ENCODE measurements around the gene MYCBP. TPM values are rescaled to one million over a fixed set of nuclear protein-coding genes. Genes with fewer than 3 reads are reported as not detected.
"Not testable (repeated sequence)": the region's sequence is repeated elsewhere in the genome, so short reads cannot be mapped to it uniquely, and the experiment has no call there.

The MYCBP gene, protein sequence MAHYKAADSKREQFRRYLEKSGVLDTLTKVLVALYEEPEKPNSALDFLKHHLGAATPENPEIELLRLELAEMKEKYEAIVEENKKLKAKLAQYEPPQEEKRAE
- total RNA-seq, result 6.1 and 11.2 TPM in 2 replicates

DNA sequence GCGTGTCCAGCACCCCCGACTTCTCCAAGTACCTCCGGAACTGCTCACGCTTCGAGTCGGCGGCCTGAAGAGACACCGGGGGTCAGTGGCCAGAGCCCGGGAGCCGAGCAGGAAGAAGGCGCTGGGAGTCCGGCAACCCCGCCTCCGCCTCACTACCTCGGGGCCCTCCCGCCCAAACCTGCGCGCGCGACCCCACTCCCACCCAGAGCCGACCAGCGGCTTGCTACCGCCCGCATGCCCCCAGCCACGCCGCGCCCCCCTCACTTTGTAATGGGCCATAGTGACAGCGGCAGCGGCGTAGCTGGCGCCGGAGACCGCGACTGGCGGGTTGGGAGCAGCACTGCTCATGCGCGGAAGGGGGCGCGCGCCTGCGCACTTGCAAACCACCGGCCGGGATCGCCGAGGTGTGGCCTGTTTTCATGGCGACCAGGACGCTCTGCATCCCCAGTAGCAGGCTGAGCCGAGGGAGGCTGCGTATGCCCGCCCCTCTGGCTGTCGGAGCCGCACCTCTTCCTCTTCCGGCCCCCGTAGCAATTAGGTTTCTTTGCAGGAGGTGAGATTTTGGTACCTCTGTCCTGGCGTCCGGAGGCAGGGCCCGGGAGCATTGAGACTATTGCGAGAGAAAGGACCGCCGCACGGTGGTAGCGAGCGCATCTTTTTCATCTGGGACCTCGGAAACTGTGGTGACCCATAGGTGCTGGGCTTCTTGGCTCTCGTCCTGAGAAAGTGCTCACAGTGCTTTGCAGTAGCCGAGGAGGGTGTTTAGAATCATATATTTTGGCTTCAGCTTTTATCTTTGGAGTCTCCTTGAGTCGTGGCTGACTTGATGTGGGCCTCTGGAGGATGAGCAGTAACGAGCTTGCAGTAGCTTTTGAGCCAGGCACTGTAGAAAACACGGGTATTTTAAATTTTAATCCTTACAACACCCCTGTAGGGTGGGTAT, at the start of gene MYCBP:
Gene MYCBP, minus strand, starts transcription at position 322 of the 943 bp plus-strand sequence. Its CDS starts 43 bp downstream, at position 279.
- DNase-seq (ENCODE audit: low read depth), result peak; percentile 95
- peak within 1 kb of the TSS; percentile 93 for H3K4me3 ChIP-seq (ENCODE audit: low read depth, low read length)
- TF ChIP-seq, protein P1, sequence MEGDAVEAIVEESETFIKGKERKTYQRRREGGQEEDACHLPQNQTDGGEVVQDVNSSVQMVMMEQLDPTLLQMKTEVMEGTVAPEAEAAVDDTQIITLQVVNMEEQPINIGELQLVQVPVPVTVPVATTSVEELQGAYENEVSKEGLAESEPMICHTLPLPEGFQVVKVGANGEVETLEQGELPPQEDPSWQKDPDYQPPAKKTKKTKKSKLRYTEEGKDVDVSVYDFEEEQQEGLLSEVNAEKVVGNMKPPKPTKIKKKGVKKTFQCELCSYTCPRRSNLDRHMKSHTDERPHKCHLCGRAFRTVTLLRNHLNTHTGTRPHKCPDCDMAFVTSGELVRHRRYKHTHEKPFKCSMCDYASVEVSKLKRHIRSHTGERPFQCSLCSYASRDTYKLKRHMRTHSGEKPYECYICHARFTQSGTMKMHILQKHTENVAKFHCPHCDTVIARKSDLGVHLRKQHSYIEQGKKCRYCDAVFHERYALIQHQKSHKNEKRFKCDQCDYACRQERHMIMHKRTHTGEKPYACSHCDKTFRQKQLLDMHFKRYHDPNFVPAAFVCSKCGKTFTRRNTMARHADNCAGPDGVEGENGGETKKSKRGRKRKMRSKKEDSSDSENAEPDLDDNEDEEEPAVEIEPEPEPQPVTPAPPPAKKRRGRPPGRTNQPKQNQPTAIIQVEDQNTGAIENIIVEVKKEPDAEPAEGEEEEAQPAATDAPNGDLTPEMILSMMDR (IDR thresholded peaks at IDR 0.05; ENCODE audit: insufficient read depth, low read depth, low read length), result peak; percentile 2

DNA sequence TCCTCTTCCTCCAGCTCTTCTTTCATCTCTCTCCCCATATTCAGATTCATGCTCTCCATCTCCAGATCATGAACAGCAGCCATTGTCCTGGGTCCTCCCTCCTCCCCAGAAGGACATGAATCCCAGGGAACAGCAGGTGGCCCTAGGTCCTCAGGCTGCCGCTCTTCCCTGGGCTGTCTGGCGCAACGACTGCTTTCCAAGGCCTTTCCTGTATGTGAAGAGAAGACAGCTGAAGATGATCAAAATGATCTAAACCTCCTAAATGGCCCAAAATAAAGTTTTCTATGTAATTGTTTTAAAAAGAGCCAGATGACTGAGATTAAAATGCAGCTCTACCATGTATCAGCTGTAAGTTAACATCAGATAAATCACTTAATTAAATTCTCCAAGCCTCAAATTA, 46.0 kb upstream of the MYCBP start:
- no peak for DNase-seq (ENCODE audit: low read depth)
- TF ChIP-seq, protein P1 (IDR thresholded peaks at IDR 0.05; ENCODE audit: insufficient read depth, low read depth, low read length), result no peak
- H3K4me3 ChIP-seq (ENCODE audit: low read depth, low read length), result no peak overlapping the region

DNA sequence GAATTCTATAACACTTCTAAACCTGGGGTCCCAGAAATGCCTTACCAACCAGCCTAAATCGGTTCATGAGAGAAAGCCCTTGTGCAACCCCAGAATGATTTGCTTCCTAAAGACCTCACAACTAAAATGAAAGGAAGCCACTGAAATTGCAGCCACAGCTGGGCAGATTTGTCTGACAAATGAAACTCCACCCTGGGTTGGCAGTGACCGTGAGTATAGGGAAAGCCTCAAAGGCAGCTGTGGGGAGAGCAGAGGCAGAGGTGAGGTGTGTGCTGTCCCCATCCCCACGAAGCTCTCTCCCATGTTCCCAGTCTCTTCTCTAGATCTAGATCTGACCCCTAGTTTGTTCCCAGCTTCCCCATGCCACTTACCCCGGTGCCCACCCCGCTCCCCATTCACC, 45.4 kb upstream of the MYCBP start:
- DNase-seq (ENCODE audit: low read depth), result no peak
- no peak overlapping the region for H3K4me3 ChIP-seq (ENCODE audit: low read depth, low read length)
- TF ChIP-seq, protein P1 (IDR thresholded peaks at IDR 0.05; ENCODE audit: insufficient read depth, low read depth, low read length), result no peak

DNA sequence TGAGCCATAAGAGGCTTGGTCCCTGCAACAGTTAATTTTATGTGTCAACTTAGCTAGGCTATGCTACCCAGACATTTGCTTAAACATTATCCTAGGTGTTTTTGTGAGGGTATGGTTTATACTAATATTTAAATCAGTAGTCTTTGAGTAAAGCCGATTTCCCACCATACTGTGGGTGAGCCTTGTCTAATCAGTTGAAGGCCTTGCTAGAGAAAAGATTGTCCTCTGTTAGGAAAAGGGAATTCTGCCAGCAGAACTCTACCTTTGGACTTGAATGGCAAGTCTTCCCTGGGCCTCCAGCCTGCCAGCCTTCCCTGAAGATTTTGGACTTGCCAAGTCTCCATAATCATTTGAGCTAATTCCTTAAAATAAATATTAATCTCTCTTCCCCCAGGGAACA, 44.6 kb upstream of the MYCBP start:
- TF ChIP-seq, protein P1 (IDR thresholded peaks at IDR 0.05; ENCODE audit: insufficient read depth, low read depth, low read length), result no peak
- no peak for DNase-seq (ENCODE audit: low read depth)
- no peak overlapping the region for H3K4me3 ChIP-seq (ENCODE audit: low read depth, low read length)

DNA sequence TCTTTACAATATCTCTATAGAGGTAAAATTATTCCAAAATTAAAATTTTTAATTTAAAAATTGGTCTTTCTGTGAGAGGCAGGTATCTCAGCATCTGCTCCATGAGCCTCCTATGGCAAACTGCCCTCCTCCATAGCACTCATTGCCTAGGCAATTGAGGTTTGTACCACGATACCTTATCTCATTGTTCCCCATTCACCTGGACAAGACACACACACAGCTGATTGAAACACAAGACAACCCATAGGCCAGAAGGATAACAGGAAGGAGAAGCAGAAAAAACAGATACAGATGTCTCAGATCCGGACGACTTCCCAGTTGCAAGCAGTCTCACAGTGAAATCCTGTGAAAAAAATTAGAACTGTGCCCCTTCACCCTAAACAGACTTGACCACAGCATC, 44.2 kb upstream of the MYCBP start:
- TF ChIP-seq, protein P1 (IDR thresholded peaks at IDR 0.05; ENCODE audit: insufficient read depth, low read depth, low read length), result no peak
- no peak for DNase-seq (ENCODE audit: low read depth)
- H3K4me3 ChIP-seq (ENCODE audit: low read depth, low read length), result no peak overlapping the region

DNA sequence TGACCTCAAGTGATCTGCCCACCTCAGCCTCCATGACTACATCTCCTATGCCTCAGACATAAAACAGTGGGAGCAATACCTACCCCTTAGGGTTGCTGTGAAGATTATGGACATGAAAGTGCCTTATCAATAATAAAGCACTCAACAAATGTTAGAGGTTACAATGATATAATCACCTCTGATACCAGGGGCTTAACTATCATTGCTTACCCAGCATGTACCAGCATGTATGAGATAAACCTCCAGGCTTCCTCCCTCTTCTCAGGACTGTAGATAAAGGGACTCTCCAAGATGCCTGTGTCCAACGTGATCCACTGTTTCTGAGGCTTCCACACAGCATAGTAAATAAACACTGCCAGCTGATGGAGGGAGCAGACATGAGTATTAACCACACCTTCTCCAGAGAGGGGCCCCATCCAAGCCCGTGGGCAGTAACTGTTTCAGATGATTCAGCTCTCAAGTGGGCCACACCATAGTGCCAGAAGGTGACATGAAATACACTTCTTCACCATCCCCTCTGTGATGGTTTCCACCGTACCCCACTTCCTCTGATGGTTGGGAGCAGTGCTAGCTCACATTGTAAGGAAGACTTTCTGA, 42.3 kb upstream of the MYCBP start:
- TF ChIP-seq, protein P1 (IDR thresholded peaks at IDR 0.05; ENCODE audit: insufficient read depth, low read depth, low read length), result no peak
- no peak for DNase-seq (ENCODE audit: low read depth)
- no peak overlapping the region for H3K4me3 ChIP-seq (ENCODE audit: low read depth, low read length)

DNA sequence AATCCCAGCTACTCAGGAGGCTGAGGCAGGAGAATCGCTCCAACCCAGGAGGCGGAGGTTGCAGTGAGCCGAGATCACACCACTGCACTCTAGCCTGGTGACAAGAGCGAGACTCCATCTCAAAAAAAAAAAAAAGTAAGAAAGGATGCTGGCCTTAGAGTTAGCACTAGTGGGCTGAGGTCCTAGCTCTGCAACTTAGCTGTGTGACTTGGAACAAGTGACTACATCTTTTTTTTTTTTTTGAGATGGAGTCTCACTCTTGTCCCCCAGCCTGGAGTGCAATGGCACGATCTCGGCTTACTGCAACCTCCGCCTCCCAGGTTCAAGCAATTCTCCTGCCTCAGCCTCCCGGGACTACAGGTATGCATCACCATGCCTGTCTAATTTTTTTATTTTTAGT, 41.8 kb upstream of the MYCBP start:
- not testable (repeated sequence) for DNase-seq (ENCODE audit: low read depth)

More for the DNA sequence above, 41.8 kb upstream of the MYCBP start:
- H3K4me3 ChIP-seq (ENCODE audit: low read depth, low read length), result not testable (repeated sequence)

Measured in fibroblast of villous mesenchyme (primary cell).